GM12864 (cell line): ENCODE results near the gene FOXK2.

Source experiments
- DNase-seq: peaks from one replicate; pipeline ENCODE4 v3.0.0-alpha.2; 2011; ENCODE audit warnings: low read depth
- H3K4me3 ChIP-seq: 2 replicates; pipeline ENCODE4 v1.5.1; 2011; ENCODE audit warnings: mild to moderate bottlenecking, low read depth, low read length, control low read depth
- CTCF ChIP-seq: IDR thresholded peaks from 2 replicates; pipeline ENCODE4 v1.5.1; 2011; ENCODE audit warnings: low read depth, mild to moderate bottlenecking, moderate library complexity, low read length, control low read depth, inconsistent platforms; ENCODE audit errors: missing control alignments

FOXK2 gene

GRCh38 chr17:82489851-82490511 lies 29.6 kb upstream of the FOXK2 start:
- H3K4me3 ChIP-seq: no peak overlapping the region
- DNase-seq: no peak
- TF ChIP-seq CTCF: no peak

- H3K4me3 ChIP-seq: no peak overlapping the region
- TF ChIP-seq CTCF: no peak
- no peak for DNase-seq
Observed at GRCh38 chr17:82490512-82491195, 28.9 kb upstream of the FOXK2 start.

GRCh38 chr17:82491196-82491530 lies 28.4 kb upstream of the FOXK2 start:
- no peak overlapping the region for H3K4me3 ChIP-seq

GRCh38 chr17:82491533-82491932 lies 28.0 kb upstream of the FOXK2 start:
- H3K4me3 ChIP-seq: no peak overlapping the region
- TF ChIP-seq CTCF: no peak
- no peak for DNase-seq

More at GRCh38 chr17:82491196-82491530, 28.4 kb upstream of the FOXK2 start:
- no peak for DNase-seq
- no peak for TF ChIP-seq CTCF

GRCh38 chr17:82492643-82493225 lies 26.8 kb upstream of the FOXK2 start:
- no peak for DNase-seq
- no peak overlapping the region for H3K4me3 ChIP-seq
- TF ChIP-seq CTCF: no peak

GRCh38 chr17:82493226-82493781 lies 26.2 kb upstream of the FOXK2 start:
- DNase-seq: no peak

More at GRCh38 chr17:82493226-82493781, 26.2 kb upstream of the FOXK2 start:
- no peak overlapping the region for H3K4me3 ChIP-seq
- no peak for TF ChIP-seq CTCF
